Erythroblast (primary cell): ENCODE measurements around the gene CTRB1.
"Not testable (repeated sequence)": the region's sequence is repeated elsewhere in the genome, so short reads cannot be mapped to it uniquely, and the experiment has no call there.

Experiments
- DNase-seq, 2 experiments: peaks; one replicate each; lab custom pipeline; 2025; lab: John Stamatoyannopoulos, UW
- GATA1 ChIP-seq: IDR thresholded peaks from 2 replicates; pipeline ENCODE4 v1.6.1; 2011; ENCODE audit warnings: low read depth, mild to moderate bottlenecking, control low read depth, low read length, moderate library complexity
- POLR2A ChIP-seq: IDR thresholded peaks from 2 replicates; pipeline ENCODE4 v1.6.1; 2011; ENCODE audit warnings: mild to moderate bottlenecking, low read length

Gene CTRB1

DNA sequence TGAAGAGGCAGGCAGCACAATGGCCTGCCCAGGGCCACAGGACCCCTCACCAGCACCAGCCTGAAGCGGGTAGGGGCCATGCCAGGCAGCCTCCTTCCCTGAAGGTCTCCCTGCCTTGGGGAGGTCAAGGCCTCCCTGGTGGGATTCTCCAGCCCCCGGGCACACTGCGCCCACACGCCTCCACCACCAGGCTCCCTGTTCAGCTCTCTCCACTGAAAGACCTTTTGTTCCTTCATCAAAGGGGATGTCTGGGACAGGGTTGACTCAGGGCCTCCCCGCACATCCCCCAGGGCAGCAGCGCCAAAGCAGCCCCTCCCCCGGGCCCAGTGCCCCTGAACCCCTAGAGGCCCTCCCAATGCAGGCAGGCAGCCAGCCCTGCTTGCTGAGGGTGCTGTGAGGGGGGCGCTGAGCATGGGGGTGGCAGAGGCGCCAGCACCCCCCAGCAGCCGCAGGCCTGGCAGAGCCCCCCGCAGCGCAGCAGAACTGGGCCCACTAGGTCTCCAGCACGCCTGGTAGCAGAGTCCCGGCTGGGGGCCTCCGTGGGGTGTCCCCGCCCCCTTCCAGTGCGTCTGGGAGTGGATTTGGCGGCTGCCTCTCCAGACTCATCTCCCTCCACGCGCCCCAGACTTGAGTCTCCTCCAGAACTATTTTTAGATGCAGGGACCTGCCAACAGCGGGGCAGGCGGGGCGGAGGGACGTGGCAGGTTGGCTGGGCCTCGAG lies 19.5 kb downstream of the CTRB1 start:
- TF ChIP-seq POLR2A = no peak
- no peak for TF ChIP-seq GATA1

DNA sequence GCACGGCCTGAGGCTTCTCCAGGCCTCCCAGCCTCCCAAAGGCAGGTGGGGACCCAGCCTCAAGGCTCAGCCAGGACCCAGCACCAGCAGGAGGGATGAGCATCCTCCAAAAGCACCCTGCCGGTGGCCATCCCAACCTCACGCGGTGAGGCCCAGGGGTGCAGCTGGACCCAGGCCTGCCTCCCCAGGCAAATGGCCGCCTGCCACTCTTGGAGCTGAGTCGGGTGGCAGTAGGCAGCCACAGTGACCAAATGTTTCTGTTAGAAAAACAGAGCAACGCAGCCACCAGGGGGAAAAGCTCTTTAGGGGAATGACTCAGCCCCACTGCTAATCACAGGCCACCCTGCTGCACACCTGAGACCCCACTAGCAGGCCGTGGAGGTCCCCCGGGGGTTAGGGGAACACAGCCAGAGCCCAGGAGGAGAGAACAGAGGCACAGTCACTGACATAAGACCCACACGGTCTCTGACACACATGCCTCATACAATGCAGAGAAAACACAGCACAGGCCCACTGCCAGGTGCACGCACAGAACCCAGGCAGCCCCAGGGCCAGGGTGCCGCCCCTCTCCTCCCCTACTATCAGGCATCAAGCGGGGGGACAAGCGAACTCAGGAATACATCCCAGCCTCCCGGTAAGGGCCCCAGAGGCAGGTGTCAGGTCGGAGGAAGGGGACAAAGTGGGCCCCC lies 20.2 kb downstream of the CTRB1 start:
- TF ChIP-seq GATA1 (no peak), POLR2A (no peak)
- DNase-seq = peak in 1 of 2 experiments; percentile 31

More for the DNA sequence above, 19.5 kb downstream of the CTRB1 start:
- DNase-seq = peak; percentile 26 to 37

DNA sequence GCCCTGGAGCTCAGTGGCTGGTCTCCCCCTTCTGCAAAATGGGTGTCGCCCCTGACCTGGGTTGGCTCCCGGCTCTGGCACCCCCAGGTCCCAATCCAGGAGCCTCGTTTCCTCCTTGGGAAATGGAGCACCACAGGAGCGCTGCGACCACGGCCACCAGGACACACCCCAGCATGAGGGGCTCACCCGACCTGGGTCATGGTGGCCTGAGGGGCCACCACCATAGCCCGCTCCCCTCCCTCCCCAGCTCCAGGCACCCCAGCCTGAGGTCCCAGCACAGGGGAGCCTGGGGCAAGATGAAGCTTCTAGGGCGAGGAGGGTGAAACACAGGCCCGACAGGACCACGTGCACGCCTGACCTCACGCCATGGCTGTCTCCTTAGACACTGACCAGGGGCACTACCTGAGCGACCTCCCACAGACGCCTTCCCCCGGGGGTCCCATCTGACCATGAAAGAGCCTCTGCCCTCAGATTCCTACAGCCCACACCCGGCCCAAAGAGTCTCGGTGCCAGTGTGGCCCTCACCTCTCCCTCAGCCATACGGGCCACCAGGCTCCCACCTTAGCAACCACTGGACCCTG lies 20.8 kb downstream of the CTRB1 start:
- no peak for TF ChIP-seq GATA1
- TF ChIP-seq POLR2A = no peak
- DNase-seq = no peak

DNA sequence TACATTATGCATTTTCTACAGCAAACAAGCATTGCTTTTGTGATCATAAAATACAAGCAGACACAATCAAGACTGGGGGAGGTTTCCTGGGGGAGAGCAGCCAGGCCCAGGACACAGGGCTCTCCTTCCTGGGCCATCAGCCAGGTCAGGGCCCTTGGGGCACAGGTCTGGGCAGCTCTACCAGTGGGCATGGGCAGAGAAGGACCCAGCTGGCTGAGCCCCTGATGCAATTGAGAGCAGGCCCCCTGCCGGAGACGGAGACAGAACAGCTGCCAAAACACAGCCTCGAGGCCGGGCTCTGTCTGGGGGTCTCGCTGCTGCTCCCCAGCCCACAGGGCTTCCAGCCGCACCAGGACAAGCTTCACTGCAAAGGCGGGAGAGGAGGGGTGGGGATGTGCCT lies 21.8 kb downstream of the CTRB1 start:
- not testable (repeated sequence) for DNase-seq

DNA sequence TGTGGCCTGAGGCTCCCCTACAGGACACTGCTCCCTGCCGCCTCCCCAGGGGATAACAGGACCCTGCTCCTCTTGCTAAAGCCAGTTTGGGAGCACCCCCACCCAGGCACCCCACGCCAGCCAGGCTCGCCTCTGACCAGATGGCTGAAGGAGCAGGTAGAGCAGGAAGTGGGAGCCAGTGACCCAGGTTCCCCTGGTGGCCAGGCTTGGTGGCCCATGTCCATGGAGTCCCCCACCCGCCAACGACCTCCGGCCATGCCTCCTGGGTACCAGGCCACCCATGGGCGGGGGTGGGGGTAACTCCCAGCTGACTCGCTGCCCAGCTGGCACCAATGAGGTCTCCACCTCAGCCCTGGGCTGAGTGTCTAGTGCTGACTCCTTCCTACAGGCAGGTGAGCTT lies 22.6 kb downstream of the CTRB1 start:
- TF ChIP-seq GATA1 (no peak), POLR2A (no peak)
- DNase-seq = no peak

DNA sequence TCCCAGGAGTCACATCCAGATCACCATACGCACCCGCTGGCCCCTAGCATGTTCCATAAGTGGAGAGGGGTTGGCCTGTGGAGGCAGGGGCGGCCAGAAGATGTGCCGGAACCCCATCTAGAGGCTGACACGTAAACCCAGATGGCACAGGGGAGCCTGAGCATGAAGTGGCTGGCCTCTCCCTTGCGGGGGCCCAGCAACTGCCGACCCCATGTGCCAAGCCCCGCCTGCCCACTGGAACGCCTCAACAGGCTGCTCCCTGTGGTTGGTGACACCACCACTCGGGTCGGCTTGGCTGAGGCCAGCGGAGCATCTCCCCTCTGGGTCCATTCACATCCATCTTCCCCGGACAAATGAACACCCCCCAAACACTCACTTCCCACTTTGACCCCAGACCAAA lies 23.2 kb downstream of the CTRB1 start:
- no peak for DNase-seq
- TF ChIP-seq GATA1 (no peak), POLR2A (no peak)

DNA sequence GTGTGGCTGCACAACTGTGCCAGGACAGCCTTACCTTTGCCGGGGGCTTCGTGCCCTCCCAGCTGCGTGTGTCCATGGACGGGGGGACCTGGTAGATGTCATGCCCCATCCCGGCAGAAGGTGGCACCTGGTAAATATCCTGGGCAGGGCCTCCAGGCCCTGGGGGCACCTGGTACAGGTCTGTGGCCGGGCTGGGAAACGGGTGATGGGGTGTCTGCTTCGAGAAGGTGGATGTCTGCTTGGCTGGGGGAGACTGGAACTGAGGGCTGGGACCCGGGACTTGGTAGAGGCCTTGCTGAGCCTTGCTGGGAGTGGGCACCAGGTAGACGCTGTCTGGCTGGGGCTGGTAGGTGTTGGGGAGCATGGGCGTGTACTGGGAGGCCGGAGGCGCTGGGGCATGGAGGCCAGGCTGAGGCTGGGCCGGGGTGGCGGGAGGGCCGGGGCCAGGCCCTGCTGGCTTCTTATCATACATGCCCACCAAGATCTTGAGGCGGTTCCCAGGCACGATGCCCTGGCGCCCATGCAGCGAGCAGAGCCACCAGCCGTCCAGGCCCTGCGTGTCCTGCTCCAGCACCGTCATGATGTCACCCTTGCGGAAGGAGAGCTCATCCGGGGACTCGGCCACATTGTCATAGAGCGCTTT lies 23.8 kb downstream of the CTRB1 start:
- not testable (repeated sequence) for DNase-seq

DNA sequence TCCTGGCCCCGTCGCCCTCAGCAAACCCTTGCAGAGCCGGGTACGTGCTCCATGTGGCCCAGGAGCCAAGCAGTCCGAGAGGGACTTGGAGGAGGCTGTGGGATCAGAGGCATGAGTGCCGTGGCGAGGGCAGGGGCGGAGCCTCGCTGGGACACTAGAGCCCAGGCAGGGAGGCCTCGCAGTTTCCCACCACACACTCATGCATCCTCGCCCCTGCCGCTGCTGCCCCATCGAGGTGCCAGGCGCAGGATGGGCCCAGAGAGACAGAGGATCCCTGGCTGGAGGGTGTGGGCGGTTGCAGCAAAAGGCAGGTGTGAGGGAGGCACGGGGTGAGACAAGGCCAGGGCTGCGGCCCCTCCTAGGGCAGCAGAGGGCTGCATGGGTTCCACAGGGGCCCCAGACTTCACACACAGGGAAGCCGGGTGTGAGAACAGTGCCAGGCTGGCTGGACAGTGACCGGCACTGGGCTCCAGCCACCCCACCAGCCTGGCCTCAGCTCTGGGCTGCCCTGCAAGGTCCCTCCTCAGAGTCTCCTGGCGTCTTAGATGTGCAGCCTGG lies 25.0 kb downstream of the CTRB1 start:
- no peak for DNase-seq
- no peak for TF ChIP-seq GATA1
- no peak for TF ChIP-seq POLR2A

DNA sequence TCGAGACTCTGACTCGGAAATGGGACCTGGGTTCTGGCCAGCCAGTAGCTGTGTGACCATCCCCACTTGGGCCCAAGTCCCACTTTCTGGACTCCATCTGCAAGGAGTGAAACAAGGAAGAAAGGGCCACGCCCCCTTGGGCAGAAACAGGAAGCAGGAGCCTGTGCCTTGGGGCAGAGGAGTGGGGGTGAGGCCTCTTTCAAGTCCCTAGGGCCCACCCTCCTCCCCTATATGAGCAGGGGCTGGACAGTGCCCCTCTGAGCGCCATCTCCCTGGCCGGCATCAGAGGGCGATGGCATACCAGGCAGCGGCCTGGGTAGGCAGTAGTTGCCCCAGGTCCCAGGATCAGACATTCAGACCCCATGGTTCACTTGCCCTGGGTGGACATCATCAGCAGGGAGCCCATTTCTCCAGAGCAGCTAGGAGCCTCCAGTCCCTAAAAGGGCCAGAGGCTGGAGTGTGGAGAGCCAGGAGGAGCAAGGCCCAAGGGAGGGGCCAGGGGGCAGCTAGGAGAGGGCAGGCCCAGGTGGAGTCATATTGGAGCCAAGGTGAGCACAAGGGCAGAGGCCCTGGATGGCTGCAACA lies 25.5 kb downstream of the CTRB1 start:
- no peak for DNase-seq

DNA sequence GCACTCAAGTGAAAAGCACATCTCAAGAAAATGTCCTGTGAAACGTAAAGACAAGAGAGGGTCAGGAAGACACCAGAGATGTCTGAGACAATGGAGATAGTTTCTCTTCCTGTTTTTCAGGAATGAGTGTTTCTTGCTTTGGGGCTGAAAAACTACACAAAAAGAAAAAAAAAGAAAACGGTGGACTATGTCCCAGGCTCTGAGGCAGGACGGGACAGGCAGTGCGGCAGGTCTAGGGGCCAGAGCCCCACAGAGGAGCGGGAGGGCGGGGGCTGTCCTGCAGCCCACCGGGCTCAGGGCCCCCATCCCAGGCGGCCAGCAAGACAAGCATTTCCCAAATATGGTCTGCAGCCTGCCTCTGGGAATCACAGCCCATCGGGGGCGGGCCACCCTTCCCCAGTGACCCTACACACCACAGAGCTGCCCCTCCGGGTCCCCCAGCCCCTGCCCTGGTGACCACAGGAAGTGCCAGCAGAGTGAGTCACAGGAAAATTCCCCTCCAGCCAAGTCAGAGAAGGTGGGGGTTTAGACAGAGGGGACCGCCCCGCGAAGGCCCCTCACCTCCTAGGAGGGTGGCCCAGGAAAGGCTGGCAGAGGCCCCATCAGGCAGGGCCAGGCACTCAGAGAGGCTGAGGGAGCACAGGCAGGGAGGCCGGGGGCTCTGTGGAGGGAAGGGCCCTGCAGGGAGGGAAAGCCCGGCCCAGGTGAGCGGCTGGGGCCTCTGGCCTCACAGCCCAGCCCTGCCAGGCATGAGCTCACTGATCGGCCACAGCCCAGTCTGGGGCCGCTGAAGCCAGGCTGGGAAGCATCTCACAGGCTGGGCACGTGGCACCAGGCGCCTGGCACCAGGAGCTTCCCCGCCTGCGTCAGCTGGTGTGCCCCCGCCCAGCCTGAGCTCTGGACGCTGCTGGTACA lies 26.3 kb downstream of the CTRB1 start:
- DNase-seq = no peak

More for the DNA sequence above, 25.5 kb downstream of the CTRB1 start:
- no peak for TF ChIP-seq POLR2A
- no peak for TF ChIP-seq GATA1

DNA sequence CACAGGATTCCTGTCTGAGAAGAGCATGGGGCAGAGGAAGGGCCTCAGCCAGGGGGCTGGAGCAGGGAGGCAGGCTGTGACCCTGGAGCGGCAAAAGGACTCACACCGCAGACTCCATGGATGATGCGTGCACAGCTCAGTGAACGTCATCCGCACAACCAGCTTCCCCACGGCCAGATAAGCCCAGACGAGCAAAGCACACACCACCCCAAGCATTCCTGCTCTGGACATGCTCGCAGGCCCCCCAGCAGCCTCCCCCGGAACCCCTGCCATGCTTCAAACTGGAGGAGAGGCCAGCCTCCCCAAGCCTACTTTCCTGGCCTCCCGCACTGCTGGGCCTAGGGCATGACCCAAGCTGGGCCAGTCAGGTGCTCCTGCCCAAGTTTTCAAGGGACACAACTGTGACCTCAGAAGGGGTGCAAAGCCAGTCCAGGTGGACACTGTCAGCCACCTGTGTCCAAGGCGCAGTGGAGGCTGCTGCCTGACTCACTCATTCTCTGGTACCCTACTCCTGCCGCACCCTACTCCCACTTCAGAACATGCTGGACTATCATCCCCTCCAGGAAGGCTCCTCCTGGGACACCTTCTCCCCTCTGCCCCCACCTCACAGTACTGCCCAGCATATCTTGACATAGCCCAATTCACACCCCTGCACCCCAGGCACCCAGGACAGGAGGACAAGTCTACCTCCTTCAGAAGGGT lies 27.9 kb downstream of the CTRB1 start:
- no peak for TF ChIP-seq GATA1
- no peak for TF ChIP-seq POLR2A
- DNase-seq = no peak

More for the DNA sequence above, 26.3 kb downstream of the CTRB1 start:
- TF ChIP-seq GATA1 = no peak

DNA sequence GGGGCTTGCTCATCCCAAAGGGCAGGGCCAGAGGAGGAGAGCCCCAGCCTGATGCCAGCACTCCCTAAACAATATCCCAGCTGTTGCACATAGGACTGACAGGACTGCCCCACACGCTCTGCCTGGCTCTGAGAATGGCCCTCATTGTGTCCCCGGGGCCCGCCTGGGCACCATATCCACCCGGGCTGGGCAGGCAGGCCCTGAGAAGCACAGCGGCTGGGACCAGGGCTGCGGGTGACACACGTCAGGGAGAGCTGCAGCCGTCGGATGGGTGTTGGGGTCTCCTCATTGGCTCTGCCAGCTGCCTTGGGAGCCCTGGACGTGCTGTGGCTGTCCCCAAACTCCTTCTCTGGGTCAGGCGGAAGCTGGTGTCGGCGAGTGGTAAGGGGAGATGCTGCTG lies 28.5 kb downstream of the CTRB1 start:
- no peak for TF ChIP-seq POLR2A
- TF ChIP-seq GATA1 = no peak
- DNase-seq = no peak
